ENCODE results near the gene GDPD5. TPM values are rescaled to one million over a fixed set of nuclear protein-coding genes. Genes with fewer than 3 reads are reported as not detected.

GDPD5 gene
- total RNA-seq, 1 experiment from 2014 or later, result 12.2 TPM

DNA sequence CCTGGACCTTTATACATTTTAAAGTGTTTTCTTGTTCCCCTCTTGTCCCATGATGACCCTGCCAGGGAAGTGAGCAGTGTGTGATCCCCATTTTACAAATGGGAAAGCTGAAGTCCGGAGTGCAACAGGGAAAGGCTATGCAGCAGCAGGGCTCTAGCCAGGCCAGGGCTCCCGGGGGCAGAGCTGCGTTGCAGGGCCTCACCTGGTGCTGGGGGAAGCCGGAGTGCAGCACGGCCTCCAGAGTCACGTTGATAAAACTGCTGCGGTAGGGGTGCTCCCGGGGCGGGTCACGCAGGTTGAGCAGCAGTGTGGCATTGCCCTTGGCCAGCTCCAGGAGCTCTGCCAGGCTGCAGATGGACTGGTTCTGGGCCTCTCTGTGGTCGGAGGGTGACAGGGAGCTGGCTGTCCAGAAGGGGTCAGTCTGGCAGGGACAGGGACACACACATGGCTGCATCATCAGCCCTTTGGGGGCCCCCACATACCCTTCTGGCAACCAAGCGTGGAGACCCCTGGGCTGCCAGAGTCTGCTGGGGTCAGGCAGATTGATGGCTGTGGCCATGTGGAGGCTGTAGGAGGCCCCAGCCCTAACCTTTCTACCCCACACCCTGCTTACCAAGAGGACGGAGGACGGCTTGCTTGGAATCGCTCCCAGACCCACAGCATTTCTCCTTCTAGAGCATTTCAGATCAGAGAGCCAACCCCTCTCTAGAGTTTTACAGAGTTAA is 83.4 kb downstream of the GDPD5 start:
- DNase-seq (ENCODE audit: low spot score) (no peak), ATAC-seq (no peak)
- POLR2A ChIA-PET, result no interaction called here
- no peak for TF ChIP-seq ZNF317 (CRISPR knock-in tag; IDR thresholded peaks at IDR 0.05; ENCODE audit: borderline replicate concordance, low read depth)
- no peak for TF ChIP-seq ELF4 (CRISPR knock-in tag; IDR thresholded peaks at IDR 0.05; ENCODE audit: low read depth)
- no peak for TF ChIP-seq TCF7 (CRISPR knock-in tag; IDR thresholded peaks at IDR 0.05; ENCODE audit: low read depth)
- TF ChIP-seq SMAD4 (CRISPR knock-in tag; IDR thresholded peaks at IDR 0.05), result no peak
- TF ChIP-seq GTF2I (CRISPR knock-in tag; conservative IDR thresholded peaks at IDR 0.05), result no peak
- TF ChIP-seq, protein P1, sequence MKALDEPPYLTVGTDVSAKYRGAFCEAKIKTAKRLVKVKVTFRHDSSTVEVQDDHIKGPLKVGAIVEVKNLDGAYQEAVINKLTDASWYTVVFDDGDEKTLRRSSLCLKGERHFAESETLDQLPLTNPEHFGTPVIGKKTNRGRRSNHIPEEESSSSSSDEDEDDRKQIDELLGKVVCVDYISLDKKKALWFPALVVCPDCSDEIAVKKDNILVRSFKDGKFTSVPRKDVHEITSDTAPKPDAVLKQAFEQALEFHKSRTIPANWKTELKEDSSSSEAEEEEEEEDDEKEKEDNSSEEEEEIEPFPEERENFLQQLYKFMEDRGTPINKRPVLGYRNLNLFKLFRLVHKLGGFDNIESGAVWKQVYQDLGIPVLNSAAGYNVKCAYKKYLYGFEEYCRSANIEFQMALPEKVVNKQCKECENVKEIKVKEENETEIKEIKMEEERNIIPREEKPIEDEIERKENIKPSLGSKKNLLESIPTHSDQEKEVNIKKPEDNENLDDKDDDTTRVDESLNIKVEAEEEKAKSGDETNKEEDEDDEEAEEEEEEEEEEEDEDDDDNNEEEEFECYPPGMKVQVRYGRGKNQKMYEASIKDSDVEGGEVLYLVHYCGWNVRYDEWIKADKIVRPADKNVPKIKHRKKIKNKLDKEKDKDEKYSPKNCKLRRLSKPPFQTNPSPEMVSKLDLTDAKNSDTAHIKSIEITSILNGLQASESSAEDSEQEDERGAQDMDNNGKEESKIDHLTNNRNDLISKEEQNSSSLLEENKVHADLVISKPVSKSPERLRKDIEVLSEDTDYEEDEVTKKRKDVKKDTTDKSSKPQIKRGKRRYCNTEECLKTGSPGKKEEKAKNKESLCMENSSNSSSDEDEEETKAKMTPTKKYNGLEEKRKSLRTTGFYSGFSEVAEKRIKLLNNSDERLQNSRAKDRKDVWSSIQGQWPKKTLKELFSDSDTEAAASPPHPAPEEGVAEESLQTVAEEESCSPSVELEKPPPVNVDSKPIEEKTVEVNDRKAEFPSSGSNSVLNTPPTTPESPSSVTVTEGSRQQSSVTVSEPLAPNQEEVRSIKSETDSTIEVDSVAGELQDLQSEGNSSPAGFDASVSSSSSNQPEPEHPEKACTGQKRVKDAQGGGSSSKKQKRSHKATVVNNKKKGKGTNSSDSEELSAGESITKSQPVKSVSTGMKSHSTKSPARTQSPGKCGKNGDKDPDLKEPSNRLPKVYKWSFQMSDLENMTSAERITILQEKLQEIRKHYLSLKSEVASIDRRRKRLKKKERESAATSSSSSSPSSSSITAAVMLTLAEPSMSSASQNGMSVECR (CRISPR knock-in tag; IDR thresholded peaks at IDR 0.05; ENCODE audit: borderline replicate concordance), result no peak
- no peak for TF ChIP-seq SP1 (CRISPR knock-in tag; conservative IDR thresholded peaks at IDR 0.05)
- no peak for TF ChIP-seq CREM (CRISPR knock-in tag; IDR thresholded peaks at IDR 0.05)
- Mint-ChIP-seq H3K9me3 (no peaks in the 10 kb centered on the region), H3K27ac (no peak overlapping the region), H3K4me3 (no peak overlapping the region), H3K4me1 (peaks cover 16% of the 10 kb centered on the region), H3K36me3 (no peaks in the 10 kb centered on the region), H3K27me3 (ENCODE audit: low read depth) (peaks cover 5% of the 10 kb centered on the region)
- CTCF ChIA-PET, result interaction anchor here (0.9 to 4.9 kb wide), 9 partner anchors 9 to 155 kb away, joined by 3 to 31 read pairs (median 4); partner anchors contain the start of gene KLHL35

DNA sequence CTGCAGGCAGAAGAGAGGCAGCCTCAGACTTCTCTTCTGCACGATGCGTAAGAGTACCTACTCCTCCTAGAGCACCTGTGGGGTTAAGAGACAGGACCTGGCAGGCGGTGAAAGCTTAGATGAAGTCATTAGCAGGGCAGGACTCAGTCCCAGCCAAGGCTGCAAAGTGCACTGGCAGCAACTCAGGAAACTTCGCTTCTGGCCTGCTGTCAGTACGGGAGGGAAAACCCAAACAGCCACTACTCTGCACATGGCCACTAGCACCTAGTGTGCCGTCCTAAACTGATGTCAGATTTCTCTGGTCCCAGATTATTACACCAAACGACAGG is 84.0 kb downstream of the GDPD5 start:
- DNase-seq (ENCODE audit: low spot score) (no peak), ATAC-seq (no peak)
- Mint-ChIP-seq H3K27me3 (ENCODE audit: low read depth) (peaks cover 5% of the 10 kb centered on the region), H3K9me3 (no peaks in the 10 kb centered on the region), H3K27ac (no peak overlapping the region), H3K36me3 (no peaks in the 10 kb centered on the region), H3K4me3 (no peak overlapping the region), H3K4me1 (peaks cover 16% of the 10 kb centered on the region)
- CTCF ChIA-PET, result interaction anchor here (1.0 to 4.9 kb wide), 8 partner anchors 8 to 156 kb away, joined by 3 to 31 read pairs (median 4); partner anchors contain the start of gene KLHL35
- POLR2A ChIA-PET, result no interaction called here
- TF ChIP-seq ZNF138 (CRISPR knock-in tag; conservative IDR thresholded peaks at IDR 0.05) (no peak), ZNF416 (CRISPR knock-in tag; IDR thresholded peaks at IDR 0.05) (no peak), ZNF317 (CRISPR knock-in tag; IDR thresholded peaks at IDR 0.05; ENCODE audit: borderline replicate concordance, low read depth) (no peak), FOXJ3 (CRISPR knock-in tag; IDR thresholded peaks at IDR 0.05; ENCODE audit: borderline replicate concordance) (no peak), GRHL2 (CRISPR knock-in tag; IDR thresholded peaks at IDR 0.05; ENCODE audit: insufficient replicate concordance, severe bottlenecking) (no peak), NFATC4 (CRISPR knock-in tag; IDR thresholded peaks at IDR 0.05) (no peak), CREM (CRISPR knock-in tag; IDR thresholded peaks at IDR 0.05) (no peak)
- TF ChIP-seq, protein P2, sequence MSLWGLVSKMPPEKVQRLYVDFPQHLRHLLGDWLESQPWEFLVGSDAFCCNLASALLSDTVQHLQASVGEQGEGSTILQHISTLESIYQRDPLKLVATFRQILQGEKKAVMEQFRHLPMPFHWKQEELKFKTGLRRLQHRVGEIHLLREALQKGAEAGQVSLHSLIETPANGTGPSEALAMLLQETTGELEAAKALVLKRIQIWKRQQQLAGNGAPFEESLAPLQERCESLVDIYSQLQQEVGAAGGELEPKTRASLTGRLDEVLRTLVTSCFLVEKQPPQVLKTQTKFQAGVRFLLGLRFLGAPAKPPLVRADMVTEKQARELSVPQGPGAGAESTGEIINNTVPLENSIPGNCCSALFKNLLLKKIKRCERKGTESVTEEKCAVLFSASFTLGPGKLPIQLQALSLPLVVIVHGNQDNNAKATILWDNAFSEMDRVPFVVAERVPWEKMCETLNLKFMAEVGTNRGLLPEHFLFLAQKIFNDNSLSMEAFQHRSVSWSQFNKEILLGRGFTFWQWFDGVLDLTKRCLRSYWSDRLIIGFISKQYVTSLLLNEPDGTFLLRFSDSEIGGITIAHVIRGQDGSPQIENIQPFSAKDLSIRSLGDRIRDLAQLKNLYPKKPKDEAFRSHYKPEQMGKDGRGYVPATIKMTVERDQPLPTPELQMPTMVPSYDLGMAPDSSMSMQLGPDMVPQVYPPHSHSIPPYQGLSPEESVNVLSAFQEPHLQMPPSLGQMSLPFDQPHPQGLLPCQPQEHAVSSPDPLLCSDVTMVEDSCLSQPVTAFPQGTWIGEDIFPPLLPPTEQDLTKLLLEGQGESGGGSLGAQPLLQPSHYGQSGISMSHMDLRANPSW (CRISPR knock-in tag; conservative IDR thresholded peaks at IDR 0.05; ENCODE audit: low read depth), result no peak
- TF ChIP-seq, protein P3, sequence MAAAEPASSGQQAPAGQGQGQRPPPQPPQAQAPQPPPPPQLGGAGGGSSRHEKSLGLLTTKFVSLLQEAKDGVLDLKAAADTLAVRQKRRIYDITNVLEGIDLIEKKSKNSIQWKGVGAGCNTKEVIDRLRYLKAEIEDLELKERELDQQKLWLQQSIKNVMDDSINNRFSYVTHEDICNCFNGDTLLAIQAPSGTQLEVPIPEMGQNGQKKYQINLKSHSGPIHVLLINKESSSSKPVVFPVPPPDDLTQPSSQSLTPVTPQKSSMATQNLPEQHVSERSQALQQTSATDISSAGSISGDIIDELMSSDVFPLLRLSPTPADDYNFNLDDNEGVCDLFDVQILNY (CRISPR knock-in tag; IDR thresholded peaks at IDR 0.05), result no peak
- TF ChIP-seq, protein P4, sequence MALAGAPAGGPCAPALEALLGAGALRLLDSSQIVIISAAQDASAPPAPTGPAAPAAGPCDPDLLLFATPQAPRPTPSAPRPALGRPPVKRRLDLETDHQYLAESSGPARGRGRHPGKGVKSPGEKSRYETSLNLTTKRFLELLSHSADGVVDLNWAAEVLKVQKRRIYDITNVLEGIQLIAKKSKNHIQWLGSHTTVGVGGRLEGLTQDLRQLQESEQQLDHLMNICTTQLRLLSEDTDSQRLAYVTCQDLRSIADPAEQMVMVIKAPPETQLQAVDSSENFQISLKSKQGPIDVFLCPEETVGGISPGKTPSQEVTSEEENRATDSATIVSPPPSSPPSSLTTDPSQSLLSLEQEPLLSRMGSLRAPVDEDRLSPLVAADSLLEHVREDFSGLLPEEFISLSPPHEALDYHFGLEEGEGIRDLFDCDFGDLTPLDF (CRISPR knock-in tag; IDR thresholded peaks at IDR 0.05), result no peak
- TF ChIP-seq, protein P5, sequence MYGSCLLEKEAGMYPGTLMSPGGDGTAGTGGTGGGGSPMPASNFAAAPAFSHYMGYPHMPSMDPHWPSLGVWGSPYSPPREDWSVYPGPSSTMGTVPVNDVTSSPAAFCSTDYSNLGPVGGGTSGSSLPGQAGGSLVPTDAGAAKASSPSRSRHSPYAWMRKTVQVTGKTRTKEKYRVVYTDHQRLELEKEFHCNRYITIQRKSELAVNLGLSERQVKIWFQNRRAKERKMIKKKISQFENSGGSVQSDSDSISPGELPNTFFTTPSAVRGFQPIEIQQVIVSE (CRISPR knock-in tag; IDR thresholded peaks at IDR 0.05; ENCODE audit: borderline replicate concordance), result no peak
- TF ChIP-seq, protein P6, sequence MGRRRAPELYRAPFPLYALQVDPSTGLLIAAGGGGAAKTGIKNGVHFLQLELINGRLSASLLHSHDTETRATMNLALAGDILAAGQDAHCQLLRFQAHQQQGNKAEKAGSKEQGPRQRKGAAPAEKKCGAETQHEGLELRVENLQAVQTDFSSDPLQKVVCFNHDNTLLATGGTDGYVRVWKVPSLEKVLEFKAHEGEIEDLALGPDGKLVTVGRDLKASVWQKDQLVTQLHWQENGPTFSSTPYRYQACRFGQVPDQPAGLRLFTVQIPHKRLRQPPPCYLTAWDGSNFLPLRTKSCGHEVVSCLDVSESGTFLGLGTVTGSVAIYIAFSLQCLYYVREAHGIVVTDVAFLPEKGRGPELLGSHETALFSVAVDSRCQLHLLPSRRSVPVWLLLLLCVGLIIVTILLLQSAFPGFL (CRISPR knock-in tag; IDR thresholded peaks at IDR 0.05; ENCODE audit: borderline replicate concordance), result no peak
- TF ChIP-seq, protein P7, sequence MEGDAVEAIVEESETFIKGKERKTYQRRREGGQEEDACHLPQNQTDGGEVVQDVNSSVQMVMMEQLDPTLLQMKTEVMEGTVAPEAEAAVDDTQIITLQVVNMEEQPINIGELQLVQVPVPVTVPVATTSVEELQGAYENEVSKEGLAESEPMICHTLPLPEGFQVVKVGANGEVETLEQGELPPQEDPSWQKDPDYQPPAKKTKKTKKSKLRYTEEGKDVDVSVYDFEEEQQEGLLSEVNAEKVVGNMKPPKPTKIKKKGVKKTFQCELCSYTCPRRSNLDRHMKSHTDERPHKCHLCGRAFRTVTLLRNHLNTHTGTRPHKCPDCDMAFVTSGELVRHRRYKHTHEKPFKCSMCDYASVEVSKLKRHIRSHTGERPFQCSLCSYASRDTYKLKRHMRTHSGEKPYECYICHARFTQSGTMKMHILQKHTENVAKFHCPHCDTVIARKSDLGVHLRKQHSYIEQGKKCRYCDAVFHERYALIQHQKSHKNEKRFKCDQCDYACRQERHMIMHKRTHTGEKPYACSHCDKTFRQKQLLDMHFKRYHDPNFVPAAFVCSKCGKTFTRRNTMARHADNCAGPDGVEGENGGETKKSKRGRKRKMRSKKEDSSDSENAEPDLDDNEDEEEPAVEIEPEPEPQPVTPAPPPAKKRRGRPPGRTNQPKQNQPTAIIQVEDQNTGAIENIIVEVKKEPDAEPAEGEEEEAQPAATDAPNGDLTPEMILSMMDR (IDR thresholded peaks at IDR 0.05), result no peak
